Panc1 (cell line): ENCODE measurements around the gene ANKRD13C. TPM values are rescaled to one million over a fixed set of nuclear protein-coding genes. Genes with fewer than 3 reads are reported as not detected.

Source experiments
- ATAC-seq: fragments of 200-7000 bp; cut with Tn5 transposase; 2 replicates; pipeline ENCODE4 v1.9.1; 2020; ENCODE audit warnings: mild to moderate bottlenecking, moderate library complexity
- BruUV-seq: library from RNA; stranded (reverse); fragments of 400-500 nt; replicated peaks from 2 replicates; lab custom pipeline; 2021; lab: Mats Ljungman, UMichigan
- CTCF ChIA-PET: fragments of 300-600 bp; sonication (Branson Sonifier 250); formaldehyde crosslinking; loops from one replicate; lab custom pipeline; 2022; ENCODE audit warnings: antibody characterized with exemption; lab: Charles Lee
- POLR2A ChIA-PET: fragments of 300-600 bp; sonication (Branson Sonifier 250); formaldehyde crosslinking; loops from one replicate; lab custom pipeline; 2022; ENCODE audit warnings: antibody characterized with exemption; lab: Charles Lee
- DNase-seq: peaks from one replicate; pipeline ENCODE4 v3.0.0-alpha.2; 2010; ENCODE audit warnings: low read depth, low spot score
- H3K27ac ChIP-seq: 2 replicates; pipeline ENCODE4 v1.5.1; 2011; ENCODE audit warnings: mild to moderate bottlenecking, low read length, inconsistent platforms
- H3K27me3 ChIP-seq: fragments of 200-500 bp; sonication (Bioruptor generic); 2 replicates; pipeline ENCODE4 v1.6.0; 2014; ENCODE audit warnings: low read length, inconsistent platforms; ENCODE audit not compliant: control insufficient read depth, insufficient read depth
- H3K36me3 ChIP-seq: fragments of 200-500 bp; sonication (Bioruptor generic); 2 replicates; pipeline ENCODE4 v1.5.1; 2014; ENCODE audit warnings: inconsistent platforms, mild to moderate bottlenecking, low read length, moderate library complexity; ENCODE audit not compliant: control insufficient read depth, insufficient read depth
- H3K4me1 ChIP-seq: 2 replicates; pipeline ENCODE4 v1.5.1; 2011; ENCODE audit warnings: inconsistent platforms, mild to moderate bottlenecking, low read length, moderate library complexity; ENCODE audit not compliant: control insufficient read depth, insufficient read depth
- H3K4me3 ChIP-seq, 2 experiments: 2 replicates each; pipeline ENCODE4 v1.5.1; 2011 to 2012; ENCODE audit warnings: low read depth in 2 of 2, low read length in 2 of 2, mild to moderate bottlenecking in 2 of 2, inconsistent platforms in 1 of 2, moderate library complexity in 1 of 2
- H3K9me3 ChIP-seq: fragments of 200-500 bp; sonication (Bioruptor generic); 2 replicates; pipeline ENCODE4 v1.5.1; 2014; ENCODE audit warnings: low read depth, mild to moderate bottlenecking, inconsistent platforms, low read length, moderate library complexity; ENCODE audit not compliant: control insufficient read depth, insufficient read depth
- POLR2AphosphoS5 ChIP-seq: IDR thresholded peaks from 2 replicates; pipeline ENCODE4 v1.6.1; 2012; ENCODE audit warnings: mild to moderate bottlenecking, low read depth, low read length, moderate library complexity
- SIN3A ChIP-seq: IDR thresholded peaks from 2 replicates; pipeline ENCODE4 v1.6.1; 2012; ENCODE audit warnings: low read depth, mild to moderate bottlenecking, low read length, moderate library complexity, borderline replicate concordance; ENCODE audit not compliant: insufficient read depth
- TCF7L2 ChIP-seq: IDR thresholded peaks from 2 replicates; pipeline ENCODE4 v1.6.1; 2011; ENCODE audit warnings: mild to moderate bottlenecking, low read depth, low read length, inconsistent platforms
- in situ Hi-C: cut with HindIII; loops from 2 replicates; pipeline ENCODE4 v1.10.0; 2016; ENCODE audit warnings: low sequenced_read_pairs, low pct_unique_long_range_greater_than_20kb
- intact Hi-C: fragments of 100-400 bp; cut with micrococcal nuclease; formaldehyde crosslinking; loops from one replicate; pipeline ENCODE4 v1.10.0; 2022; ENCODE audit not compliant: unreplicated experiment
- total RNA-seq: library from RNA; stranded (reverse); gene quantifications from one replicate; pipeline ENCODE4 v1.2.1, GENCODE V29; 2021; ENCODE audit not compliant: unreplicated experiment
- TF ChIP-seq, protein P1 (sequence below), 2 experiments: IDR thresholded peaks; 2 replicates each; pipeline ENCODE4 v1.6.1; 2011 to 2012; ENCODE audit warnings: low read depth in 2 of 2, control low read depth in 1 of 2, low read length in 1 of 2, mild to moderate bottlenecking in 1 of 2, moderate library complexity in 1 of 2; ENCODE audit not compliant: insufficient read depth in 1 of 2
- TF ChIP-seq, protein P2 (sequence below): fragments of 450-650 bp; IDR thresholded peaks from 2 replicates; pipeline ENCODE4 v1.5.1; 2017; ENCODE audit warnings: mild to moderate bottlenecking

Gene ANKRD13C
- total RNA-seq, 1 experiment from 2014 or later, result 20.7 TPM

- no peak overlapping the region for H3K27ac ChIP-seq
- no peaks in the 10 kb centered on the region for H3K9me3 ChIP-seq
- CTCF ChIA-PET, result no interaction called here
Observed at GRCh38 chr1:70247768-70248167, 106.8 kb downstream of the ANKRD13C start.

DNA sequence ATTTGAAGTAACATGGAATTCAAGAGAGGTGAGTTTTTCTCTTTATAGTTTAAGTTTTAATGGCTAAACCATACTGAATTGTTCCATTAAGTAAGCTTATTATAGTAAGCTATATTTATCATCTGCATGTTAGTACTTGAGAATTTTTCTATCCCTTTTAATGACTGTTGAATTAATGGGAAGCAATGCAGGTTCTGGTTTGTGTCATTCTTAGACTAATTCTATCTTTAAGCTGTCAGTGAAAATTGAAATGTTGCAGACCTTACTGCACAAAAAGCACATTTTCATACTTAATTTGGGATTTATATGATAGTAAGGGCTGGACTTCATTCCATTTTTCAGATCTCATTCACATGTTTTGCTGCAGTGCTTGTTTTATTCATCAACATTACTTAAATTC, 107.4 kb downstream of the ANKRD13C start:
- POLR2A ChIA-PET, result no interaction called here
- Histone ChIP-seq H3K27me3 (no peaks in the 10 kb centered on the region), H3K36me3 (peaks cover 96% of the 10 kb centered on the region), H3K4me3 (no peak overlapping the region), H3K9me3 (no peaks in the 10 kb centered on the region), H3K4me1 (no peaks in the 10 kb centered on the region), H3K27ac (no peak overlapping the region)
- ATAC-seq (no peak), DNase-seq (no peak)
- no TSS peak for BruUV-seq
- intact Hi-C loops (no loop called here), in situ Hi-C loops (no loop called here)
- no peak for TF ChIP-seq TCF7L2
- TF ChIP-seq, protein P1, sequence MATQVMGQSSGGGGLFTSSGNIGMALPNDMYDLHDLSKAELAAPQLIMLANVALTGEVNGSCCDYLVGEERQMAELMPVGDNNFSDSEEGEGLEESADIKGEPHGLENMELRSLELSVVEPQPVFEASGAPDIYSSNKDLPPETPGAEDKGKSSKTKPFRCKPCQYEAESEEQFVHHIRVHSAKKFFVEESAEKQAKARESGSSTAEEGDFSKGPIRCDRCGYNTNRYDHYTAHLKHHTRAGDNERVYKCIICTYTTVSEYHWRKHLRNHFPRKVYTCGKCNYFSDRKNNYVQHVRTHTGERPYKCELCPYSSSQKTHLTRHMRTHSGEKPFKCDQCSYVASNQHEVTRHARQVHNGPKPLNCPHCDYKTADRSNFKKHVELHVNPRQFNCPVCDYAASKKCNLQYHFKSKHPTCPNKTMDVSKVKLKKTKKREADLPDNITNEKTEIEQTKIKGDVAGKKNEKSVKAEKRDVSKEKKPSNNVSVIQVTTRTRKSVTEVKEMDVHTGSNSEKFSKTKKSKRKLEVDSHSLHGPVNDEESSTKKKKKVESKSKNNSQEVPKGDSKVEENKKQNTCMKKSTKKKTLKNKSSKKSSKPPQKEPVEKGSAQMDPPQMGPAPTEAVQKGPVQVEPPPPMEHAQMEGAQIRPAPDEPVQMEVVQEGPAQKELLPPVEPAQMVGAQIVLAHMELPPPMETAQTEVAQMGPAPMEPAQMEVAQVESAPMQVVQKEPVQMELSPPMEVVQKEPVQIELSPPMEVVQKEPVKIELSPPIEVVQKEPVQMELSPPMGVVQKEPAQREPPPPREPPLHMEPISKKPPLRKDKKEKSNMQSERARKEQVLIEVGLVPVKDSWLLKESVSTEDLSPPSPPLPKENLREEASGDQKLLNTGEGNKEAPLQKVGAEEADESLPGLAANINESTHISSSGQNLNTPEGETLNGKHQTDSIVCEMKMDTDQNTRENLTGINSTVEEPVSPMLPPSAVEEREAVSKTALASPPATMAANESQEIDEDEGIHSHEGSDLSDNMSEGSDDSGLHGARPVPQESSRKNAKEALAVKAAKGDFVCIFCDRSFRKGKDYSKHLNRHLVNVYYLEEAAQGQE (IDR thresholded peaks at IDR 0.05; ENCODE audit: insufficient read depth in 1 of 2, low read depth in 2 of 2, low read length in 1 of 2), result no peak
- no peak for TF ChIP-seq SIN3A
- TF ChIP-seq, protein P2, sequence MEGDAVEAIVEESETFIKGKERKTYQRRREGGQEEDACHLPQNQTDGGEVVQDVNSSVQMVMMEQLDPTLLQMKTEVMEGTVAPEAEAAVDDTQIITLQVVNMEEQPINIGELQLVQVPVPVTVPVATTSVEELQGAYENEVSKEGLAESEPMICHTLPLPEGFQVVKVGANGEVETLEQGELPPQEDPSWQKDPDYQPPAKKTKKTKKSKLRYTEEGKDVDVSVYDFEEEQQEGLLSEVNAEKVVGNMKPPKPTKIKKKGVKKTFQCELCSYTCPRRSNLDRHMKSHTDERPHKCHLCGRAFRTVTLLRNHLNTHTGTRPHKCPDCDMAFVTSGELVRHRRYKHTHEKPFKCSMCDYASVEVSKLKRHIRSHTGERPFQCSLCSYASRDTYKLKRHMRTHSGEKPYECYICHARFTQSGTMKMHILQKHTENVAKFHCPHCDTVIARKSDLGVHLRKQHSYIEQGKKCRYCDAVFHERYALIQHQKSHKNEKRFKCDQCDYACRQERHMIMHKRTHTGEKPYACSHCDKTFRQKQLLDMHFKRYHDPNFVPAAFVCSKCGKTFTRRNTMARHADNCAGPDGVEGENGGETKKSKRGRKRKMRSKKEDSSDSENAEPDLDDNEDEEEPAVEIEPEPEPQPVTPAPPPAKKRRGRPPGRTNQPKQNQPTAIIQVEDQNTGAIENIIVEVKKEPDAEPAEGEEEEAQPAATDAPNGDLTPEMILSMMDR, result no peak
- TF ChIP-seq POLR2AphosphoS5, result no peak
- CTCF ChIA-PET, result no interaction called here

More at GRCh38 chr1:70247768-70248167, 106.8 kb downstream of the ANKRD13C start:
- in situ Hi-C loops (no loop called here), intact Hi-C loops (no loop called here)
- Histone ChIP-seq H3K27me3 (no peaks in the 10 kb centered on the region), H3K4me1 (no peaks in the 10 kb centered on the region), H3K4me3 (no peak overlapping the region), H3K36me3 (peaks cover 92% of the 10 kb centered on the region)
- ATAC-seq (no peak), DNase-seq (no peak)
- BruUV-seq, result no TSS peak
- TF ChIP-seq TCF7L2 (no peak), POLR2AphosphoS5 (no peak), SIN3A (no peak)
- TF ChIP-seq, protein P2, result no peak
- TF ChIP-seq, protein P1 (IDR thresholded peaks at IDR 0.05; ENCODE audit: insufficient read depth in 1 of 2, low read depth in 2 of 2, low read length in 1 of 2), result no peak
- POLR2A ChIA-PET, result no interaction called here
